K562 (cell line): Measurements from ENCODE around the gene QRICH1. TPM values are rescaled to one million over a fixed set of nuclear protein-coding genes. Genes with fewer than 3 reads are reported as not detected.

Source experiments
- BHLHE40 ChIP-seq: IDR thresholded peaks from 2 replicates; pipeline ENCODE4 v1.6.1; 2011; ENCODE audit warnings: low read length, improper control_type of control experiment
- CEBPB ChIP-seq: fragments of 450-650 bp; IDR thresholded peaks from 2 replicates; pipeline ENCODE4 v1.6.1; 2016; ENCODE audit warnings: missing genetic modification characterization, missing compliant biosample characterization
- FOXA1 ChIP-seq: fragments of 450-650 bp; IDR thresholded peaks from 2 replicates; pipeline ENCODE4 v1.6.1; 2016; ENCODE audit warnings: mild to moderate bottlenecking, borderline replicate concordance
- FOXA3 ChIP-seq, 2 experiments: fragments of 450-650 bp in 1 of 2; sonication (generic) in 1 of 2; formaldehyde crosslinking; IDR thresholded peaks in 1 of 2; conservative IDR thresholded peaks in 1 of 2; 2 replicates each; pipeline versions ENCODE4 v1.4.0 to v1.8.0; 2020 to 2022; ENCODE audit warnings: mild to moderate bottlenecking in 2 of 2, missing genetic modification reagents in 1 of 2
- FUS ChIP-seq: fragments of 200-400 bp; formaldehyde crosslinking; optimal IDR thresholded peaks from 2 replicates; pipeline ENCODE3; 2017; ENCODE audit warnings: low read depth, low read length
- HMG20A ChIP-seq: fragments of 450-650 bp; formaldehyde crosslinking; conservative IDR thresholded peaks from 2 replicates; pipeline ENCODE4 v1.4.0; 2020; ENCODE audit warnings: mild to moderate bottlenecking, mixed read lengths
- MGA ChIP-seq: fragments of 450-650 bp; IDR thresholded peaks from 2 replicates; pipeline ENCODE4 v1.6.1; 2016; ENCODE audit warnings: mild to moderate bottlenecking, moderate library complexity
- RBFOX2 ChIP-seq: fragments of 200-400 bp; formaldehyde crosslinking; IDR thresholded peaks from 2 replicates; pipeline ENCODE4 v1.6.1; 2017; ENCODE audit warnings: low read depth, mild to moderate bottlenecking, low read length, moderate library complexity
- RFX1 ChIP-seq: fragments of 450-650 bp; IDR thresholded peaks from 2 replicates; pipeline ENCODE4 v1.6.1; 2016; ENCODE audit warnings: mild to moderate bottlenecking, moderate library complexity
- SP1 ChIP-seq: sonication (generic); formaldehyde crosslinking; IDR thresholded peaks from 2 replicates; pipeline ENCODE4 v1.8.1; 2022; ENCODE audit warnings: mild to moderate bottlenecking, missing genetic modification reagents
- TEAD4 ChIP-seq, 2 experiments: sonication (generic) in 1 of 2; formaldehyde crosslinking in 1 of 2; IDR thresholded peaks; 2 replicates each; pipeline versions ENCODE4 v1.6.1 to v1.8.0; 2012 to 2022; ENCODE audit warnings: borderline replicate concordance in 1 of 2, inconsistent platforms in 1 of 2, low read length in 1 of 2, mild to moderate bottlenecking in 1 of 2, missing genetic modification reagents in 1 of 2
- TFAP4 ChIP-seq: sonication (generic); formaldehyde crosslinking; IDR thresholded peaks from 2 replicates; pipeline ENCODE4 v1.8.0; 2022; ENCODE audit warnings: missing genetic modification reagents, mild to moderate bottlenecking, moderate library complexity, borderline replicate concordance
- THRB ChIP-seq: fragments of 450-650 bp; formaldehyde crosslinking; conservative IDR thresholded peaks from 2 replicates; pipeline ENCODE4 v1.4.0; 2022; ENCODE audit warnings: mild to moderate bottlenecking, missing genetic modification characterization
- polyA plus RNA-seq, 8 experiments: library from polyadenylated mRNA; depleted of rRNA in 4 of 8; stranded (reverse) in 5 of 8; unstranded in 3 of 8; fragments of >200 nt; fragmentation: Nextera tagmentation in 2 of 8; fragmentation: Illumina TruSeq in 1 of 8; extraction: Ambion mirVana in 2 of 8; extraction: Trizol in 1 of 8; gene quantifications; 2 replicates each; pipeline versions ENCODE4 v1.2.1 to v1.2.3, GENCODE V29; 2011 to 2014; ENCODE audit warnings: inconsistent platforms in 1 of 8, missing spikeins in 1 of 8
- total RNA-seq, 7 experiments: library from RNA; depleted of rRNA in 6 of 7; stranded (reverse); fragments of >200 nt in 6 of 7; fragmentation: Illumina TruSeq in 2 of 7; extraction: Trizol in 2 of 7; gene quantifications; 2 replicates each; pipeline versions ENCODE4 v1.2.1 to v1.2.3, GENCODE V29; 2011 to 2021; ENCODE audit warnings: low replicate concordance in 1 of 7

Gene QRICH1
- total and polyA plus RNA-seq, 9 of the 15 experiments (the other 6 are each of a cell fraction or from before 2014, with no cell fraction given), result 20.1 to 99.2 (median 56.7) TPM

GRCh38 chr3:49025005-49025792 is 68.7 kb downstream of the QRICH1 start (continued):
- no peak for TF ChIP-seq MGA
- TF ChIP-seq FUS, result no peak
- peak; percentile 57 for TF ChIP-seq CEBPB (tag)
- peak; percentile 70 for TF ChIP-seq RBFOX2
- no peak for TF ChIP-seq FOXA3 (CRISPR knock-in tag; conservative IDR thresholded peaks at IDR 0.05 in 1 of 2, IDR thresholded peaks at IDR 0.05 in 1 of 2)
- peak; percentile 79 for TF ChIP-seq BHLHE40
- TF ChIP-seq HMG20A (CRISPR knock-in tag), result no peak
- peak; percentile 33; the same call in 1 of the 2 replicates for TF ChIP-seq TEAD4 (IDR thresholded peaks at IDR 0.05; ENCODE audit: low read length)
- TF ChIP-seq TEAD4 (CRISPR knock-in tag; IDR thresholded peaks at IDR 0.05; ENCODE audit: borderline replicate concordance), result no peak
- TF ChIP-seq TFAP4 (CRISPR knock-in tag), result peak; percentile 84
- 0 out of 2 replicates have a peak, but pooled peaks have one; percentile 16 for TF ChIP-seq SP1 (CRISPR knock-in tag)
- TF ChIP-seq THRB (CRISPR knock-in tag), result peak; percentile 64; the same call in 1 of the 2 replicates
- TF ChIP-seq FOXA1, result no peak
- no peak for TF ChIP-seq RFX1
